SK-N-MC (cell line): ENCODE measurements around the gene HPCAL1.
"Not testable (repeated sequence)": the region's sequence is repeated elsewhere in the genome, so short reads cannot be mapped to it uniquely, and the experiment has no call there.

Experiments used
- DNase-seq: peaks from one replicate; pipeline ENCODE4 v3.0.0-alpha.2; 2011; ENCODE audit warnings: low read depth, low spot score
- H3K27ac ChIP-seq: fragments of 200-600 bp; sonication (generic); 2 replicates; pipeline ENCODE4 v1.5.1; 2016; ENCODE audit warnings: mixed run types
- H3K36me3 ChIP-seq: fragments of 200-600 bp; sonication (generic); 2 replicates; pipeline ENCODE4 v1.6.1; 2017; ENCODE audit warnings: antibody characterized with exemption, low read length, mixed read lengths; ENCODE audit not compliant: insufficient read depth
- H3K4me3 ChIP-seq: fragments of 200-600 bp; sonication (generic); 2 replicates; pipeline ENCODE4 v1.5.1; 2016
- H3K9ac ChIP-seq: fragments of 200-600 bp; sonication (generic); 2 replicates; pipeline ENCODE4 v1.8.0; 2017; ENCODE audit warnings: mixed run types, mixed read lengths; ENCODE audit not compliant: insufficient read length
- H3K9me3 ChIP-seq: fragments of 200-600 bp; sonication (generic); 2 replicates; pipeline ENCODE4 v1.6.1; 2017; ENCODE audit warnings: low read depth, mild to moderate bottlenecking, antibody characterized with exemption, low read length, moderate library complexity, mixed read lengths
- EZH2 ChIP-seq: fragments of 200-600 bp; sonication (generic); IDR thresholded peaks from one replicate; pipeline ENCODE4 v1.6.1; 2017; ENCODE audit warnings: antibody characterized with exemption
- FOXP2 ChIP-seq: optimal IDR thresholded peaks from 2 replicates; pipeline ENCODE3; 2011; ENCODE audit warnings: mild to moderate bottlenecking, moderate library complexity; ENCODE audit not compliant: insufficient read depth; ENCODE audit errors: extremely low read length, control extremely low read depth
- POLR2AphosphoS5 ChIP-seq: IDR thresholded peaks from 2 replicates; pipeline ENCODE4 v1.6.1; 2012; ENCODE audit warnings: mild to moderate bottlenecking, low read depth, low read length, borderline replicate concordance

The HPCAL1 gene

GRCh38 chr2:10296142-10296541 is 6.6 kb upstream of the HPCAL1 start:
- Histone ChIP-seq H3K9ac (no peak overlapping the region), H3K27ac (no peak overlapping the region), H3K36me3 (no peaks in the 10 kb centered on the region), H3K4me3 (no peak overlapping the region), H3K9me3 (no peaks in the 10 kb centered on the region)
- TF ChIP-seq FOXP2 = no peak
- no peak for DNase-seq

DNA sequence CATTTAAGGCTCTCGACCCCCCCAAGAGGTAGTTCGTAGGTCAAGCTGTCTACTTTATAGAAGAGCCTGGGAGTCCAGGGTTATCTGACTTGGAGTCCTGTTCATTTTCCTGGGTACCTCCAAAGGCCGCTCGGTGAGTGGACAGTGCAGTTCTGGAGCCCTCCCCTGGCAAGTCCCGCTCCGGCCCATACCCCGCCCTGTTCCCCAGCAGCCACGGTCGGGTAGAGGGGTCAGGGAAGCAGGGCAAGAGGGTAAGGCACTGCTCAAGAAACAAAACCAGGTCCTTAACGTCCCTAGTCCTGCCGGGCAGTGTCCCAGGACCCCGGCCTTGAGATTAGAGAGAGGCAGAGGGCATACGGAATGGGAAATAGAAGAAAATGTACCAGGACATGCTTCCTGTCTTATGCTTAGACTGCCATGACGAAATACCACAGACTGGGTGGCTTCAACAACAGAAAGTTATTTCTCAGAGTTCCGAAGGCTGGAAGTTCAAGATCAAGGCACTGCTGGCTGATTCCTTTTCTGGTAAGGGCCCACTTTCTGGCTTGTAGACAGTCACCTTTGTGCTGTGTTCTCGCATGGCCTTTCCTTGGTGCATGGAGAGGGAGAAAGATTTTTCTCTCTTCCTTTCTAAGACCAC is 5.4 kb upstream of the HPCAL1 start:
- no peaks in the 10 kb centered on the region for H3K9me3 ChIP-seq
- H3K27ac ChIP-seq = no peak overlapping the region
- no peaks in the 10 kb centered on the region for H3K36me3 ChIP-seq
- TF ChIP-seq EZH2 (no peak), FOXP2 (no peak), POLR2AphosphoS5 (no peak)
- no peak for DNase-seq
- H3K4me3 ChIP-seq = no peak overlapping the region
- no peak overlapping the region for H3K9ac ChIP-seq

GRCh38 chr2:10297959-10298531 is 4.7 kb upstream of the HPCAL1 start:
- no peaks in the 10 kb centered on the region for H3K36me3 ChIP-seq
- H3K4me3 ChIP-seq = no peak overlapping the region
- no peak overlapping the region for H3K9ac ChIP-seq
- DNase-seq = no peak
- H3K9me3 ChIP-seq = no peaks in the 10 kb centered on the region
- TF ChIP-seq EZH2 (no peak), POLR2AphosphoS5 (no peak), FOXP2 (no peak)
- no peak overlapping the region for H3K27ac ChIP-seq

DNA sequence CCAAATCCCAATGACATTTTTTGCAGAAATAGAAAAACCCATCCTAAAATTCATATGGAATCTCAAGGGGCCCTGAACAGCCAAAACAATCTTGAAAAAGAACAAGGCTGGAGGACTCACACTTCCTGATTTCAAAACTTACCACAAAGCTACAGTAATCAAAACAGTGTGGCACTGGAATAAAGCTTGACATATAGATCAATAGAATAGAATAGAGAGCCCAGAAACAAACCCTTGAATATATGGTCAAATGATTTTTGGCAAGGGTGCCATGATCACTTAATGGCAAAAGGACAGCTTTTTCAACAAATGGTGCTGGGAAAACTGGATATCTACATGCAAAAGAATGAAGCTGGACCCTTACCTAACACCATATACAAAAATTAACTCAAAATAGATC is 3.9 kb upstream of the HPCAL1 start:
- H3K9ac ChIP-seq, DNase-seq, H3K36me3 ChIP-seq, H3K4me3 ChIP-seq, H3K9me3 ChIP-seq, H3K27ac ChIP-seq: not testable (repeated sequence)

- no peaks in the 10 kb centered on the region for H3K36me3 ChIP-seq
- no peak overlapping the region for H3K9ac ChIP-seq
These were observed 2.3 kb upstream of the HPCAL1 start for GRCh38 chr2:10300328-10300920.

GRCh38 chr2:10300997-10301940 is 1.4 kb upstream of the HPCAL1 start:
- TF ChIP-seq EZH2 = no peak
- TF ChIP-seq FOXP2 = no peak
- no peak for TF ChIP-seq POLR2AphosphoS5
- no peak overlapping the region for H3K27ac ChIP-seq
- H3K36me3 ChIP-seq = no peaks in the 10 kb centered on the region
- no peaks in the 10 kb centered on the region for H3K9me3 ChIP-seq
- H3K4me3 ChIP-seq = no peak overlapping the region
- no peak for DNase-seq
- H3K9ac ChIP-seq = no peak overlapping the region

More at GRCh38 chr2:10300328-10300920, 2.3 kb upstream of the HPCAL1 start:
- Histone ChIP-seq H3K27ac (no peak overlapping the region), H3K9me3 (no peaks in the 10 kb centered on the region), H3K4me3 (no peak overlapping the region)
- no peak for DNase-seq
- TF ChIP-seq POLR2AphosphoS5 (no peak), FOXP2 (no peak), EZH2 (no peak)

DNA sequence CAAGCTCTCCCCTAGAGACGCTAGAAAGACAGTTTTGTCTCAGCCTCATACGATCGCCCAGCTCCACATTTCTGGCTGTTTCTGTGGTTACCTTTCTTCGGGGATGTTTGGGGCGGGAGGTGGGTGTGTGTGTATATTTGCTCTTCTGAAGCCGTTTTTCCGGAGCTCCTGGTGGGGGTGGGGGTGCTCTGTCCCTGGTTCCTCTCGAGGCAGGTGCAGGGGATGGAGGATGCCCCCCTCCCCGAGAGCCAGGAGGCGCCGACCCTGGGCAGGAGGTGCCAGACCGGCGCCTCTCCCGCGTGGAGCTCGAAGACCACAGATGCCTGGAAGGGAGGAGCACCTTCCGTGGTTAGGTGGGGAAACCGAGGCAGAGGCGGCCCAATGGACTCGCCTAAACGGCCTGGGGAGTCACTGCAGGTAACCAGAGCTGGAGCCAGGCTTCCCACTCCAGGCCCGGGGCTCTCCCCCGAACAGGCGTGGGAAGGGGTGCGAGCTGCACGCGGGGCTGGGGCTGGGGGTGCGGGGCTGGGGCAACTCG is 694 bp upstream of the HPCAL1 start:
- Histone ChIP-seq H3K4me3 (peak overlapping the region; percentile 90), H3K36me3 (no peaks in the 10 kb centered on the region), H3K9me3 (no peaks in the 10 kb centered on the region), H3K9ac (no peak overlapping the region), H3K27ac (no peak overlapping the region)
- TF ChIP-seq POLR2AphosphoS5 (no peak), FOXP2 (no peak), EZH2 (no peak)
- no peak for DNase-seq

GRCh38 chr2:10303181-10303693 is 533 bp downstream of the HPCAL1 start:
- no peak for DNase-seq
- TF ChIP-seq EZH2 (no peak), POLR2AphosphoS5 (no peak), FOXP2 (no peak)
- Histone ChIP-seq H3K4me3 (peak overlapping the region; percentile 90), H3K9me3 (no peaks in the 10 kb centered on the region), H3K36me3 (no peaks in the 10 kb centered on the region), H3K9ac (peak overlapping the region; percentile 59), H3K27ac (no peak overlapping the region)
